ENCODE data around the gene IZUMO3. TPM values are rescaled to one million over a fixed set of nuclear protein-coding genes. Genes with fewer than 3 reads are reported as not detected.
"Not testable (repeated sequence)": the region's sequence is repeated elsewhere in the genome, so short reads cannot be mapped to it uniquely, and the experiment has no call there.

Gene IZUMO3, protein sequence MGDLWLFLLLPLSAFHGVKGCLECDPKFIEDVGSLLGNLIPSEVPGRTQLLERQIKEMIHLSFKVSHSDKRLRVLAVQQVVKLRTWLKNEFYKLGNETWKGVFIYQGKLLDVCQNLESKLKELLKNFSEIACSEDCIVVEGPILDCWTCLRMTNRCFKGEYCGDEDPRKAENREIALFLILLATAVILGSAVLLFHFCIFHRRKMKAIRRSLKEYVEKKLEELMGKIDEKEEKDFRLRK
- polyA plus RNA-seq (ENCODE audit: insufficient read length in 10 of 10), result not detected
- long read RNA-seq, donor 1, result 0 reads
- long read RNA-seq, donor 2, result 0 reads
- long read RNA-seq, donor 3, result 0 reads
- long read RNA-seq, donor 4, result 0 reads
- long read RNA-seq, donor 5, result 0 reads
- long read RNA-seq, donor 6, result 0 reads
- long read RNA-seq, donor 7, result 0 reads
- long read RNA-seq, donor 8, result 0 reads
- long read RNA-seq, donor 9, result 0 reads

DNA sequence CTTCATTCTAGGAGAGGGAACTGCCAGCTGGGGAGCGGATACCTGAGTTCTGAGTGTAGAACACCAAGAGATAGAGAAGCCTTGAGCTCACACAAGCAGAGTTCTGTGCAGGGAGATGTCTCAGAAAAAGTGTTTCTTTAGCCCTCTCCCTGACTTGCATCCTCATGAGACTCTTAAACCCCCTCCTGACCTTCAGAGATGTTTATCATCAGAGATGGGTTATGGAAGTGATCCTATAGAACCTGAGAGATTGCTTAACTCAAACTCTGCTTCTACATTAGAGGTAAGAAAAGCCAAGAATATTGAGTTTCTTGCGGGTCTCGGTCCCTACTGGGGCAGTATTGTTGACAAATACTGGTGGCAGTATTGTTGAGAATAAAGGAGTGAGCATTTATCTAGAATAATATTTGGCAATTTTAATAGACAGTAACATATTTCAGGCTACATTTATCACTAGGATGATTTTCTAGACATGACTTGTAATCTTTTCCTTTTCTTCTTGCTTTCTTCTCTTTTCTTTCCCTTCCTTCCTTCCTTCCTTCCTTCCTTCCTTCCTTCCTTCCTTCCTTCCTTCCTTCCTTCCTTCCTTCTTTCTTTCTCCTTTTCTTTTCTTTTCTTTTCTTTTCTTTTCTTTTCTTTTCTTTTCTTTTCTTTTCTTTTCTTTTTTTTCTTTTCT is at the start of gene IZUMO3:
Gene IZUMO3 (minus strand): TSS at position 51 of the 676 bp plus-strand sequence. CDS start 248 bp downstream, outside the sequence.
- DNase-seq, result no peak

DNA sequence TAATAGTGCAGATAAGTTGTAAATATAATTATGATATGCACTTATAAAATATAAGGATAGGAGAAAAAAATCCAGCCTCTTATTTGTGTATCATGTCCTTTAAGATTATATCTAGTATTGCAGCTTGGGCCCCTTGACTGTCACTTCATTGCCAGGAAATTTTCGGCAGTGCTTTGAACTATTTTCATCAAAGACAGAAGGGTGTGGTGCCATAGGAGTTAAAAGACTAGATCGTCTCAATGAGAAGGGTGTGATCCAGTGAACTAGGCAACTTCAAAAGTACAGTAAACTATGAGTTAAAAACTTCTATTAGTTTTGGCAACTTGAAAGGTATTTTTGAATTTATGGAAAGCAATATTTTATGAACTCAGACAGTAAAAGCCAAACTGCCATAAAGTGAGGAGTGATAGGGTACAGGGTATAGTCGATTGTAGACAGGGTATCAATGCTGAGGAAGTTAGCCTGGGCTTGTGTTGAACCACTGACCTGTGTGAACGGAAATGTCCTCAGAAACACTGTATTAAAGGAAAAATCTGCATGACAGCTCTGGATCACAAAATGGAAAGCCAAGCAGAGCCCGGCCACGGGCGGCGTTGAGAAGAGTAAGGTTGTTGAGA is 48.6 kb upstream of the IZUMO3 start:
- no peak for DNase-seq

DNA sequence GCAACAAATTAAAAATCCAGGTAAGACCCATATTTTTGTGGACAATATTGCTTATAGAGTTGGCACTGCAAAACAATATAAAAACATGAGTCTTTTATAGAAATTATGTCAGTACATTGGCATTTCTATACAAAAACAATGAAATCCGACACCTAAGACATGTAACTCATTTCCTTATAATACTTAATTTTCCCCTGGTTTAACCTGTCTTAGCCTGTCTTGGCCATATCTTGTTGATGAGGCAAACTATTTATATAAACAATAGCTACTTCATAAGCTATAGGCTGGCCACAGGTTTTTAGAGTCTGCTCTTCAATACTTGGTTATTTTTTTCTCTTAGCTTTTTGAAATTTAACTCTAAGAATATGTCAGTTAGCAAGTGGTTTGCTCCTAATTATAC is 44.7 kb upstream of the IZUMO3 start:
- DNase-seq, result no peak

DNA sequence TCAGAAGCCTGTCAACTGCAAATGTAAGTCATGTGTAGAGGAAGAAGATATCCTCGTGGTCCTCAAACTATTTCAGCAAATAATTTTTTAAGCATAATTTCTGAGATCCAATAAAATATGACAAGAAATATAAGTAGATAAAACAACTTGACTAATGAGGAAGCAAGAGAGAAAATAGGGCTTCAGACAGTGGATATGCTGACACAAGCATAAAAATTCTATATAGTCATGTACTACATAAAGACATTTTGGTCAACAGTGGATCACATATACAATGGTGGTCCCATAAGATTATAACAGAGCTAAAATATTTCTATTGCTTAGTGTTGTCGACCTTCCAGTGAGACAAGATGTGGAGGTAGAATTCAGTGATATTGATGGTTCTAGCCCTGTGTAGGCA is 42.2 kb upstream of the IZUMO3 start:
- no peak for DNase-seq

DNA sequence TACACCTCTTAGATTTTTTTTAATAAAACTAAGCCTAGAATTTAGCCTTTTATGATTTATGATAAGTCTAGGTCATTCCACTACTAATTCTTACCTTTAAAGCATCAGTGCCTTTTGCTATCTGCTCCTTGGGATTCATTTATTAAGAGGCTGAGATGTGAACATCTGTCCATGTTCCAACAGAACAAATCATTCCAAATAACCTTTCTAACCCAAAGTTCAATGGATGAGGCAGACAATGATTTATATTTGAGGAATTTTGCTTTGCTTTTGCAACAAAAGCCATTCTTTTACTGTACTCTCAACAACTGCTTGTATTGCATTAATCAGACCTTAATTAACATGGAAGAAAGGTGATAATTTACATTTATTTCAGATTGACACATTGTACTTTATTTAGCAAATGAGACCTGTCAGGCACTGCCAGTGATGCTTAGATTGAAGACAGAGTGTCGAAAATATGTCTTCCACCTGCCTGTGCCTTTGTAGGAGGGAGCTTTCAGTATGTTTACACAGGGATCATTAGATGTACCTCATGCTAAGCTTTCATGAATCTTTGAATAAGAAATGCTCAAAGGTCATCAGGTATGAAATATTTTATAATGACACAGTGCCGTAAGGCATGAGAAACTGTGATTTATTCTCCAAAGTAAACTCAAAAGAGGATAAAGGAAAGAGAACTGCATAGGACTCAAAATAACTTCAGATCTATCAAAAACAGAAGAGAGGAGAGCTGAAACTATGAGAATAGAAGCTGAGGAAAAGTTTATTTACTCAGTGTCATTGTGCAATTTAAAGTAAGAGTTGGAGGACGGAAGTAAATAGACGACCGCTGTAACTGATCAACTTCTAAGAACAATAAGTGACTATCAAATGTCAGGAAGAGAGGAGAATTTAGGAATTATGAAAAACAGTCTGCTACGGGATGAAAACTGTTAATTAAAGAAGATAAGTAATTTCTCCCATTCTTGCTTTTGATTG is 36.7 kb upstream of the IZUMO3 start:
- DNase-seq, result no peak

DNA sequence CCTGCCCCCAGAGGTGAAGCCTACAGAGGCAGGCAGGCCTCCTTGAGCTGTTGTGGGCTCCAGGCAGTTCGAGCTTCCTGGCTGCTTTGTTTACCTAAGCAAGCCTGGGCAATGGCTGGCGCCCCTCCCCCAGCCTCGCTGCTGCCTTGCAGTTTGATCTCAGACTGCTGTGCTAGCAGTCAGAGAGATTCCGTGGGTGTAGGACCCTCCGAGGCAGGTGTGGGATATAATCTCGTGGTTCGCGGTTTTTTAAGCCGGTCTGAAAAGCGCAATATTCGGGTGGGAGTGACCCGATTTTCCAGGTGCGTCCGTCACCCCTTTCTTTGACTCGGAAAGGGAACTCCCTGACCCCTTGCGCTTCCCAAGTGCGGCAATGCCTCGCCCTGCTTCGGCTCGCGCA is 34.3 kb upstream of the IZUMO3 start:
- not testable (repeated sequence) for DNase-seq

DNA sequence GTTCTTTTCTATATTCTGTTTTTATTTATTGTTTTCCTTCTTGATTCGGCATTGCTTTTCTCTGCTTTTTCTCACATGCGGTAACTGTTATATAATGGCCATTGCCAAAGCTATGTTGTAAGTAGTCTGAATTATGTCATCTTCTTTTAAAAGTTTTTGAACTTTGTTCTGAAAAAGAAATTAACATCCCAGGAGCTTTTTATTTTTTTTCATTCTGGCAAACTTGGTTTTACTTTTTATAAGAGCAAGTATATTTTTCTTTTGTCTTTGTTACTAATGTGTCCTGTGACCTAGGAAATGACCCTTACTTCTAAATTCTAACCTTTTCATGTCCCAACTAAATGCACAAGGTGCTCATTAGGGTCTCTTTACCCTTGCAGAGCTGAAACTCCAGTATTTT is 26.7 kb upstream of the IZUMO3 start:
- DNase-seq, result peak; percentile 45 to 84 (median 59)

DNA sequence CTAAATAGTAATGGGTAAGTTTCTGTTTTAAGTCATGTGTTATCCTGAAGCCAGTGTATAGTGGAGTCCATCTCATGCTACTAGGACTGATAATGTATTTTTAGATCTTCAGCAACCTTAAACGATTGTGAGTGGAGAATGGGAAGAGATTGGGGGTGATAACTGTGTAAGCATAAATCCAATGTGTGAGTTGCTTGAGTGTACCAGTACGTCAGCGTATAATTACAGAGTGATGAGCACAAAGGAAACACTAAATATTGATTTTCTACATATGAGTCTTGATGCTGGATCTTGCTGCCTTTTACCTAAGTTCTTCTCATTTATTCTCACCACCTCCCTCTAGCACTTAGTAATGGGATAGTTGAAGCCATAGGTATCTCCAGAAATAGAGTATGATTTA is 16.3 kb upstream of the IZUMO3 start:
- DNase-seq, result no peak

DNA sequence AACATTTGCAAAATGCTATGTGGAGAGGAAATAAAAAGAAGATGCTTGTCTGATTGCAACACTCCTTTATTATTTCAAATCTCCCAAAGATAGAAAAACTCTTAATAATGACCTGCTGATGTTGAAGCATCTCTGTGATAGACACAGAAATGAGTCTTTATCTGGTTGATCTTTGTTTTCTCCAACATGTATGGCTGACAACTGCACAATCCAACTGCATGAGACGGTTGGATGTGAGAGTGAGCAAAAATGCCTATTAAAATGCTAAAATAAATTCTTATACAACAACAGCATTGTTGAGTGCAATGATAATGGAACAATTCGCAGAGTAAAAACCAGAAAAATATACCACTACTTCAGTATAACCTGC is 7.5 kb upstream of the IZUMO3 start:
- DNase-seq, result no peak

DNA sequence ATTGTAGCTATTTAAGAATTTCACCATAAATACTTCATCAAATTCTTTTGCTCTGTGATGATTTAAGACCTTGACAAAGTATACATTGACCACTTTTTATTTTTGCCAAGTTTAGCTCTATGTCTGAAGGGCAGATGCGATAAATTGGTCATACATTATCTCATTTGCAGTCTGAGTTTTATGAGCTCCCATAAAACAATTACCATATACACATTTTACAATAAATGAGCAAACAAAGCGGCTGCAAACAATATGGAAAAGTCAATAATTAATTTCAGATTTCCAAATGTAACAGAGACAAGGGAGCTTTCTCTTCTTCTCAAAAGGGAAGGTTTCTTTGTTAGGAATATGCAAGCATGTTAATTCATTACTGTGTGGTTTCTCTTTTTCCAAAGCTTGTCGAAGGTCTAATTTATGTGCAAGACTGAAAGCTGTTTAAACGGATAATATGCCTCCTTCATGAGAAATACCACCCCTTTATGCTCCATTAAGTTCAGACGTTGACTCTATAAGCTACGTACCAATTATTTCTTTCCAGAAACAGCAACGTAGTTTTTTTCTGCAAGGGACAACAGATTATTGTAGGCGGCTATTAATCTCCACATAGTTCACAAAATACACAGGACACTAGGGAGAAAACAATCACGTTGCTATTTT is 7.0 kb upstream of the IZUMO3 start:
- DNase-seq, result peak in 1 of 3 donors; percentile 50

DNA sequence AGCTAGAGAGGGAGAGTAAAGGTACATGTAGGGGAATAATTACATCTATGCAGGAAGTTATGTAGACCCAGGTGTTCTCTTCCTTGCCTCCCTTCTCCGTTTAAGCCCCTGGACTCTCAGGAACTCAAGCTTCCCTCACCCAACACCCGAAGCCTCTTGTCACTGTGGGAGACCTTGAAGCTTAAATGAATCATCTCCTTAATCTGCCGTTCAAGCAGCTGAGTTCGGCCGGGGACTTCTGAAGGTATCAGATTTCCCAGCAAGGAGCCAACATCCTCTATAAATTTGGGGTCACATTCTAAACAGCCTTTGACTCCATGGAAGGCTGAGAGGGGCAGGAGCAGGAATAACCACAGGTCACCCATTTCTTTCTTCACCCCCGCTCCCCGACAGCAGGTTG is 412 bp downstream of the IZUMO3 start:
- no peak for DNase-seq

DNA sequence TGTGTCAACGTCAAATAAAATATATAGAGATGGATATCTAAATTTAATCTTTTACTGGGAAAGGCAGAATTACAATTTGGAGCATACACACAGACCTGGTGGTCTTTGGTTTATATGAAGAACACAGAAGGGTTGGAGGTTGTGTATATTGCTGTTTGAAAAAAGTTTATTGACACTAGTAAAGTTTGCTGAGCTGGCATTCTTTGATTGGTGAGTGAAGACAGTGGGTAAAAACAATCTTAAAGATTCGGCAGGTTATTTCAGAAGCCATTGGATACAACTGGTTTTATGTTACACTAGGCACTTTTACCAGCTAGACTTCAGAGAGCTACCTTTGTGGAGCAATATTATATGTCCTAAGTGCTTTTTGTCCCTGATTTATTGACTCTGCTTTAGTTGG is 27.2 kb downstream of the IZUMO3 start:
- DNase-seq, result no peak

DNA sequence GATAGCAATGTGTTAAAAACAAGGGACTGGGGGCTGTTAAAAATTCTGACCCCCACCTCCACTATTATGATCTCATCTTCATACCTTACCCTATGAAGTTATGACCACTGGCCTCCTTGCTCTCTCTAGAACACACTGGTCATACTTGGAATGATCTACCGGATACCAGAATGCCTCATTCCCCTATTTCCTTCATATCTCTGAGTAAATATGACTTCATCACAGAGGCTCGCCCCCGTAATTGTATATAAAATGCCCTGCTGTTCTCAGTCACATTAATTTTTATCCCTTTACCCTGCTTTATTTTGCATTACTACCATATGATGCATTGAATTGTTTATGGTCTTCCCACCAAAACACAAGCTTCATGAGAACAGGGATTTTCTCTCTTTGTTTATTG is 29.2 kb downstream of the IZUMO3 start:
- DNase-seq, result no peak

DNA sequence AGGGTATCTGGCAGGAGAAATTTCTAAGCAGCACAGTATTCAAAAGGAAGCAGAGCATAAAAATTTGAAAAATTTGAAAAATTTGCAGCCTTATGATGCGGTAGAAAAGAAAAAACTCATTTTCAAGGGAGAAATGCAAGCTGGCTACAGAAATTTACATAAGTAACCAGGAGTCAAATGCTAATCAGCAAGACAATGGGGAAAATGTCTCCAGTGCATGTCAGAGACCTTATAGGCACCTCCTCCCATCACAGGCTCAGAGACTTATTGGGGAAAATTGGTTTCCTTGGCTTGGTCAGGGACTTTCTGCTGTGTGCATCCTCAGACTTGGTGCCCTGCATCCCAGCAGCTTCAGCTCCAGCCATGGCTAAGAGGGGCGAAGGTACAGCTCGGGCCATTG is 35.8 kb downstream of the IZUMO3 start:
- no peak for DNase-seq

DNA sequence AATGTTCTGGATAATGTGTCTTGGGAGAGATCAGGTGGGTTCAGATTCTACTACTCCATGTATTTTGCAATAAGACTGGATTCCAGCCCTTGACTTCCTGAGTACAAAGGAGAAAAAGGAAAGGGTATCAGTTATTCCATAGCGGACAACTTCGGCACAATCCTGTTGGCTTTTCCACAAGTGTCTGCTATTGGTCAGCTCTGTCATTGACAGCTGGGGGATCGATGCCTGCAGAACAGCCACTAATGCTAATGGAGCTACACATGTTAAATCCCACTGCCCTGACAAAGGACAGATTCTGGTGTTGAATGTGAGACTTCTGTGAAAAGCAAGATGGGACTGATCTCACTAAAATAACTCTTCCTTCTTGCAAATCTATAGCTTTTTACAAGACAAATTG is 41.2 kb downstream of the IZUMO3 start:
- DNase-seq, result no peak

DNA sequence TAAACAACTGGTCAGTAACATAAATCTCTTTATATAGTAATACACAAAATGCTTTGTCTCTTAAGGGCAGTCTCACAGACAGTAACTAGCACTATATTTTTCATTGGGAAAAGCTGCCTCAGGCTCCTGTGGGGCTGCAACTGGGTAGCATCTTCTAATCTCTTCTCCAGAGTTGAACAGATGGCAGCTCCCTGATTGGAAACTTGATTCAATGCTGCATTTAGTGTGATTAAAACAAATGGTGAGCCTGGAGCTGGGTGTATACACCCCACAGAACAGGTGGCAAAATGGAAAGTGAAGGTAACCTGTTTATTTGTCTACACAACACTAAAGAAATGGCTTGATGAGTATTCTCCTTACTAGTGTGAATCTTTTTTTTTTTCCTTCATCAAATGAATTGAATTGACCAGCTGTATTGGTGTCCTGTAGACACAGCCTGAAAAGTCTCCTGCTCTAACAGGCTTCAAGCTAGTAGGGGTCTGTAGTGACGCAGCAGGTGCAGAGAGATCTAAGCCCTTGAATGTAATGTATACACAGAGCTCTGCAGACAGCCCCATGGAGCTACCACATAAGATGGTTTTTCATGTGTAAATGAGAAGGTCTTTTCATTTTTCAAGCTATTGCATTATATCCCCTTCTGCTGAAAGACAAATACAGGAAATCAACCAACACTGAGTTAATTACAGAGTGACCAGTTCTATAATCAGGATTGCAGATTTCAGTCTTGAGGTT is 43.3 kb downstream of the IZUMO3 start:
- DNase-seq, result no peak

DNA sequence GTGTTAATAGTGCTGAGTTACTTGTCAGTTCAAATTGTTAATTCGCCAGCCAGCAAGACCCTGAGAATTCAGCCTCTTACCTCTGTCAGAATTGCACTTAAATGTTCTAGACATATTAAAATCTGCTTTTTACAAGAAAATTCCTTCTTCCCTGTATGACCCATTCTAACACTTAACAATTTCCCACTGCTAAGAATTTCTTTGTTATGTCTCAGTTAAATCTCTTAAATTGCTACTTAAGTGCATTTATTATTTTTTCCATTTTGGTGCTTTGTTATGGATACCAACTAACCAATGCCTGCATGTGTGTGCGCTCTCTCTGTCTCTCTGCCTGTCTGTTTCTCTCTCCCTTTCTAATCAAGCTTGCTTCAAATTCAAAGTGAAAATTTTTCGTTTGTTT is 44.9 kb downstream of the IZUMO3 start:
- DNase-seq, result no peak

DNA sequence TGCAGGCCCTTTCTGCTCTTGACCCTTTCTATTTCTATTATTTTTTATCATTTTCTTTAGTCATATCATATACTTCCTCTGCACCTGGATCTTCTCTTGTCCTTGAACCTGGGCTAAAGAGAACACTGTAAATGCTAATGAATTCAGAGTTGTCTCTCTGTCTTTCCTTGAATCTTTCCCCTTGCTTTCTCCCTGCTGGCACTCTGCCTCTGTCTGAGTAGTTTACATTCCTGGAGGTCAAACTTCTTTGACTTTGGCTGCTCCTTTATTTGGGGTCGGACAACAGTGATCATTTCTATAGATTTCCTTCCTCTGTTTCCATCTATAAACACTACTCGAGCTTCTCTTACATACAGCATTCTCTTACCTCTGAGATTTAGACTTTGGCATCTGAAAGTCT is 47.1 kb downstream of the IZUMO3 start:
- no peak for DNase-seq

DNA sequence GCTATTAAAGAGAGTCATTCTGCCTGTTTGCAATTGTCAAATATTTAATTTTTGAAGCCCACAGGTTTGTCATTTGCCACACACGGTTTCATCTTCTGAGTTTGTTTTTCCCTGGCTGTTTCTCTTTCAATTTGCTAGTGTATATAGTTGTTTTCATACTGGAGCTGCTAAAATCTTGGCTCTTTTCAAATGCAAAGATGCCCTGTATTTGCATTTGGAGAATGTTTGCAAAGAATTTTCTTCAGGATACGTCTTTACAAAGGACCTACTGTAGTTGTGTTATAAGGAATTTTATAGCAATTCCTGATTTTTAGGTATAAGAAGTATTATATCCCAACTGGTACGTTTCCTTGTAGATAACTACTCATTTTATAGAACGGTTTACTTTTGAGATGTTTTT is 48.0 kb downstream of the IZUMO3 start:
- no peak for DNase-seq
